Upper lobe of right lung (tissue), 1 donor: Measurements from ENCODE around the gene CALHM2. TPM values are rescaled to one million over a fixed set of nuclear protein-coding genes. Genes with fewer than 3 reads are reported as not detected.
A peak's percentile ranks its signal among the peaks of the same experiment; 100 is the strongest.

Source experiments
- ATAC-seq: fragments of 200-7000 bp; cut with Tn5 transposase; one replicate; pipeline ENCODE4 v1.9.1; 2020; ENCODE audit warnings: mild to moderate bottlenecking, moderate library complexity
- DNase-seq: peaks from one replicate; pipeline ENCODE4 v3.0.0-alpha.2; 2020
- H3K27ac ChIP-seq: fragments of 200-600 bp; one replicate; pipeline ENCODE4 v1.8.0; 2022
- H3K27me3 ChIP-seq: fragments of 200-600 bp; one replicate; pipeline ENCODE4 v1.8.0; 2022; ENCODE audit warnings: mild to moderate bottlenecking
- H3K36me3 ChIP-seq: fragments of 200-600 bp; one replicate; pipeline ENCODE4 v1.8.0; 2022
- H3K4me1 ChIP-seq: fragments of 200-600 bp; one replicate; pipeline ENCODE4 v1.8.0; 2022
- H3K4me3 ChIP-seq: fragments of 200-600 bp; one replicate; pipeline ENCODE4 v1.8.0; 2022; ENCODE audit warnings: mild to moderate bottlenecking
- H3K9me3 ChIP-seq: fragments of 200-600 bp; one replicate; pipeline ENCODE4 v1.8.0; 2022
- intact Hi-C: fragments of 100-400 bp; cut with DNase I; formaldehyde crosslinking; loops from one replicate; pipeline ENCODE4 v1.11.0; 2022
- total RNA-seq: library from RNA; stranded (reverse); fragmentation: NEBNext Ultra II Directional; extraction: Animal tissue kit (Norgen Biotek cat#: 25700); gene quantifications from one replicate; pipeline ENCODE4 v1.2.1, GENCODE V29; 2021
- TF ChIP-seq, protein P1 (sequence below): fragments of 200-600 bp; IDR thresholded peaks from one replicate; pipeline ENCODE4 v1.8.0; 2022; ENCODE audit warnings: antibody characterized with exemption
- donor health status: DM: no; HTN: yes; CAD: no; lungs with severe emphysema.

CALHM2 gene
- total RNA-seq, 1 donor from 2014 or later = 29.4 TPM

DNA sequence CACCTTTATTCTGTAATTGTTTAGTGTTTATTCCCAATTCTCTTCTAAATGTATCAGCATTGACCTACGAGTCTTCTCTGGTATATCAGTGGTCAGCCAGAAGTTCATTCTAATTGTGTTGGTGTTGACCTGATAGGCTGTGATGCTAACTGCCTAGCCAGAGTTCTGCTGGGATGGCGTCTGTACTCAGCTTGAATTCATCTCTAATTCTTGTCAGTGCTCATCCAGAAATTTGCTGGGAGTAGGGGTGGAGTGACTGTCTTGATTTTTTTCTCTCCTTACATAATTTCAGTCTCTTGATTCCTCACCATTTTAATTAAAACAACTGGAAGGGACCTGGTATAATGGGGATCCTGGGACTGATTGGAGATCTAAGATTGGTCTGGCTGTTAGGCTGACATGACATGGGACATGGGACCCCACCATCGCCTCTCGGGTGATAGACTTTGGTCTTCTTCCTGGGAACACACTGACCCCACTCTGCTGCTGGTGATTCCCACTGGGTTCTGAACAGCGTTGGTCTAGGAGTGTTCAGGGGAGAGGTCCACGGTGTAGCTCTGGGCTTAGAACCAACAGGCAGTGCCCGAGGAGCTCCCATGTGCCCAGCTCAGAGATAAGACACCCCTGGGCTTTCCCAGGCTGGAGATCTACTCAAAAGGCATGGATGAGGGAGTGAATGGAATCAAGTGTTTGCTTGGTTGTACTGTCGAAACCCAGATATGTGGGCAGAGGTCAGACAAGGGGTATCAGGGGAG lies 45.2 kb upstream of the CALHM2 start:
- Histone ChIP-seq H3K4me3 (no peak overlapping the region), H3K9me3 (no peaks in the 10 kb centered on the region), H3K27ac (no peak overlapping the region), H3K36me3 (no peaks in the 10 kb centered on the region), H3K27me3 (peaks cover 32% of the 10 kb centered on the region), H3K4me1 (peaks cover 5% of the 10 kb centered on the region)
- DNase-seq (no peak), ATAC-seq (no peak)
- intact Hi-C loops = no loop called here
- TF ChIP-seq, protein P1, sequence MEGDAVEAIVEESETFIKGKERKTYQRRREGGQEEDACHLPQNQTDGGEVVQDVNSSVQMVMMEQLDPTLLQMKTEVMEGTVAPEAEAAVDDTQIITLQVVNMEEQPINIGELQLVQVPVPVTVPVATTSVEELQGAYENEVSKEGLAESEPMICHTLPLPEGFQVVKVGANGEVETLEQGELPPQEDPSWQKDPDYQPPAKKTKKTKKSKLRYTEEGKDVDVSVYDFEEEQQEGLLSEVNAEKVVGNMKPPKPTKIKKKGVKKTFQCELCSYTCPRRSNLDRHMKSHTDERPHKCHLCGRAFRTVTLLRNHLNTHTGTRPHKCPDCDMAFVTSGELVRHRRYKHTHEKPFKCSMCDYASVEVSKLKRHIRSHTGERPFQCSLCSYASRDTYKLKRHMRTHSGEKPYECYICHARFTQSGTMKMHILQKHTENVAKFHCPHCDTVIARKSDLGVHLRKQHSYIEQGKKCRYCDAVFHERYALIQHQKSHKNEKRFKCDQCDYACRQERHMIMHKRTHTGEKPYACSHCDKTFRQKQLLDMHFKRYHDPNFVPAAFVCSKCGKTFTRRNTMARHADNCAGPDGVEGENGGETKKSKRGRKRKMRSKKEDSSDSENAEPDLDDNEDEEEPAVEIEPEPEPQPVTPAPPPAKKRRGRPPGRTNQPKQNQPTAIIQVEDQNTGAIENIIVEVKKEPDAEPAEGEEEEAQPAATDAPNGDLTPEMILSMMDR = no peak

DNA sequence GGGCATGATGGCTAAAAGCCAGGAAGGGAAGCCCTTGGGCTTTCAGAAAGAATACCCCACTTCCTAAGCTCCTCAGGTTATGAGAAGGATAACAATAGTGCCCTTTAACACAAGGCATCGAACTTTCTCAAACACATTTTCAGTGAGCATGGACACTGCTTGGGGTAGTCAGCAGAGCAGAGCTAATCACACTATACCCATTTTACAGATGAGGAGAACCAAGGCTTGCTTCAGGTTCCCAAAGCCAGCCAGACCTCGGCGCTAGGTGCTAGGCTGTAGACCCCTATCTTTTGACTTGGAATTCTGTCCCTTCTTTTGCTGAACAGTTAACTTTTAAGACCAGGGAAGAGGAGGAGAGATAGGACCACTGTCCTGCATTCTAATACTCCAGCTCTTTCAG lies 43.2 kb upstream of the CALHM2 start:
- no peak overlapping the region for H3K27ac ChIP-seq
- no peak for ATAC-seq
- no peak for DNase-seq
- intact Hi-C loops = no loop called here
- H3K4me3 ChIP-seq = no peak overlapping the region
- H3K9me3 ChIP-seq = no peaks in the 10 kb centered on the region
- H3K27me3 ChIP-seq = peaks cover 32% of the 10 kb centered on the region
- peaks cover 5% of the 10 kb centered on the region for H3K4me1 ChIP-seq
- no peaks in the 10 kb centered on the region for H3K36me3 ChIP-seq
- TF ChIP-seq, protein P1 = no peak

GRCh38 chr10:103493916-103494877 lies 42.0 kb upstream of the CALHM2 start:
- Histone ChIP-seq H3K36me3 (no peaks in the 10 kb centered on the region), H3K27ac (no peak overlapping the region), H3K4me1 (peaks cover 5% of the 10 kb centered on the region), H3K9me3 (no peaks in the 10 kb centered on the region), H3K27me3 (peaks cover 32% of the 10 kb centered on the region), H3K4me3 (peak overlapping the region; percentile 46)
- ATAC-seq (peak; percentile 35), DNase-seq (no peak)
- intact Hi-C loops = no loop called here
- TF ChIP-seq, protein P1 = no peak

GRCh38 chr10:103493362-103493915 lies 41.3 kb upstream of the CALHM2 start, which contains the start of gene NEURL1:
TSS of gene NEURL1 (plus strand) at chr10:103493705. CDS start at chr10:103494388, 683 bp downstream.
- Histone ChIP-seq H3K27ac (no peak within 1 kb of the TSS), H3K36me3 (no peaks in the 10 kb centered on the region), H3K4me1 (peaks cover 5% of the 10 kb centered on the region), H3K9me3 (no peaks in the 10 kb centered on the region), H3K4me3 (peak within 1 kb of the TSS; percentile 46), H3K27me3 (peaks cover 32% of the 10 kb centered on the region)
- DNase-seq (no peak), ATAC-seq (peak; percentile 9)
- intact Hi-C loops = no loop called here
- TF ChIP-seq, protein P1 = no peak

GRCh38 chr10:103492655-103493261 lies 40.6 kb upstream of the CALHM2 start:
- peaks cover 5% of the 10 kb centered on the region for H3K4me1 ChIP-seq
- TF ChIP-seq, protein P1 = no peak
- no peak for DNase-seq
- no peak overlapping the region for H3K27ac ChIP-seq
- H3K9me3 ChIP-seq = no peaks in the 10 kb centered on the region
- intact Hi-C loops = no loop called here
- H3K4me3 ChIP-seq = no peak overlapping the region
- no peaks in the 10 kb centered on the region for H3K36me3 ChIP-seq
- ATAC-seq = no peak
- peaks cover 32% of the 10 kb centered on the region for H3K27me3 ChIP-seq
